GM21619 (cell line): Measurements from ENCODE around the gene KCND1.
A peak's percentile ranks its signal among the peaks of the same experiment; 100 is the strongest.

Source experiments
- ATAC-seq: cut with Tn5 transposase; IDR thresholded peaks from one replicate; pipeline ENCODE4 v1.9.1; 2021; ENCODE audit not compliant: unreplicated experiment

Gene KCND1

GRCh38 chrX:48975041-48975440, 3.4 kb upstream of the KCND1 start:
- no peak for ATAC-seq

- ATAC-seq: no peak
Measured at GRCh38 chrX:48974574-48974973, 2.9 kb upstream of the KCND1 start.

GRCh38 chrX:48974033-48974432, 2.4 kb upstream of the KCND1 start:
- ATAC-seq: no peak

- ATAC-seq: no peak
Measured at GRCh38 chrX:48972220-48973164, 848 bp upstream of the KCND1 start.

- ATAC-seq: no peak
Measured at GRCh38 chrX:48969471-48969870, 2.2 kb downstream of the KCND1 start.

GRCh38 chrX:48968377-48968776, 3.3 kb downstream of the KCND1 start:
- no peak for ATAC-seq

- ATAC-seq: no peak
Measured at GRCh38 chrX:48966796-48967579, 4.7 kb downstream of the KCND1 start.

- ATAC-seq: no peak
Measured at GRCh38 chrX:48965959-48966358, 5.7 kb downstream of the KCND1 start.

GRCh38 chrX:48961585-48962091, 10.0 kb downstream of the KCND1 start:
- ATAC-seq: no peak

GRCh38 chrX:48960291-48960690, 11.4 kb downstream of the KCND1 start:
- no peak for ATAC-seq

GRCh38 chrX:48958635-48959094, 13.0 kb downstream of the KCND1 start:
- no peak for ATAC-seq

GRCh38 chrX:48957827-48958634, 13.6 kb downstream of the KCND1 start:
- peak; percentile 78 for ATAC-seq

GRCh38 chrX:48957477-48957826, 14.2 kb downstream of the KCND1 start, which contains the start of gene OTUD5:
OTUD5 (minus strand) TSS chrX:48957607; CDS start chrX:48957570, 37 bp downstream.
- peak; percentile 42 for ATAC-seq

GRCh38 chrX:48956728-48957414, 14.8 kb downstream of the KCND1 start:
- no peak for ATAC-seq

GRCh38 chrX:48948589-48948988, 23.1 kb downstream of the KCND1 start:
- ATAC-seq: no peak

- ATAC-seq: peak; percentile 50
Measured at GRCh38 chrX:48945517-48946348, 25.9 kb downstream of the KCND1 start.

GRCh38 chrX:48942895-48943294, 28.7 kb downstream of the KCND1 start:
- no peak for ATAC-seq

GRCh38 chrX:48940404-48940955, 31.2 kb downstream of the KCND1 start:
- ATAC-seq: no peak
